OCI-LY7 (cell line): ENCODE results near the gene TDRD1. TPM values are rescaled to one million over a fixed set of nuclear protein-coding genes. Genes with fewer than 3 reads are reported as not detected.

Source experiments
- BruUV-seq: library from RNA; stranded (reverse); fragments of 400-500 nt; replicated peaks from 2 replicates; lab custom pipeline; 2021; lab: Mats Ljungman, UMichigan
- CTCF ChIA-PET: fragments of 300-600 bp; sonication (Branson Sonifier 250); formaldehyde crosslinking; loops from one replicate; lab custom pipeline; 2022; ENCODE audit warnings: antibody characterized with exemption; ENCODE audit not compliant: unreplicated experiment; lab: Charles Lee
- POLR2A ChIA-PET: fragments of 300-600 bp; sonication (Branson Sonifier 250); formaldehyde crosslinking; loops from one replicate; lab custom pipeline; 2022; ENCODE audit warnings: antibody characterized with exemption; lab: Charles Lee
- DNase-seq: peaks from one replicate; pipeline ENCODE4 v3.0.0-alpha.2; 2015; ENCODE audit warnings: low spot score
- H2AFZ ChIP-seq: fragments of 200-600 bp; sonication (generic), shearing (Covaris generic); 2 replicates; pipeline ENCODE4 v1.6.1; 2014; ENCODE audit warnings: mild to moderate bottlenecking, antibody characterized with exemption, low read length, moderate library complexity
- H3K27ac ChIP-seq: fragments of 200-600 bp; sonication (generic); 2 replicates; pipeline ENCODE4 v1.5.1; 2014; ENCODE audit warnings: mixed run types, low read depth, mild to moderate bottlenecking, moderate library complexity, low read length, inconsistent platforms; ENCODE audit not compliant: poor library complexity, severe bottlenecking
- H3K36me3 ChIP-seq: fragments of 200-600 bp; sonication (generic); 2 replicates; pipeline ENCODE4 v1.6.1; 2014; ENCODE audit warnings: mild to moderate bottlenecking, antibody characterized with exemption, low read length, moderate library complexity, mixed read lengths; ENCODE audit not compliant: insufficient read depth
- H3K4me1 ChIP-seq: fragments of 200-600 bp; sonication (generic); 2 replicates; pipeline ENCODE4 v1.5.1; 2014; ENCODE audit warnings: mild to moderate bottlenecking, low read length; ENCODE audit not compliant: insufficient read depth, poor library complexity, severe bottlenecking
- H3K4me2 ChIP-seq: fragments of 200-600 bp; sonication (generic); 2 replicates; pipeline ENCODE4 v1.6.1; 2014; ENCODE audit warnings: mild to moderate bottlenecking, low read length
- H3K4me3 ChIP-seq: fragments of 200-600 bp; sonication (generic); 2 replicates; pipeline ENCODE4 v1.5.1; 2014; ENCODE audit warnings: mild to moderate bottlenecking, low read depth, low read length; ENCODE audit not compliant: poor library complexity, severe bottlenecking
- H3K79me2 ChIP-seq: fragments of 200-600 bp; sonication (generic); 2 replicates; pipeline ENCODE4 v1.6.1; 2016; ENCODE audit warnings: low read depth, mild to moderate bottlenecking, low read length, moderate library complexity, mixed read lengths; ENCODE audit not compliant: insufficient read depth
- H3K9me2 ChIP-seq: fragments of 200-600 bp; sonication (generic); 2 replicates; pipeline ENCODE4 v1.6.1; 2016; ENCODE audit warnings: mild to moderate bottlenecking, low read length, mixed read lengths; ENCODE audit not compliant: insufficient read depth
- H3K9me3 ChIP-seq: fragments of 200-600 bp; sonication (generic); 2 replicates; pipeline ENCODE4 v1.6.1; 2014; ENCODE audit warnings: mild to moderate bottlenecking, mixed run types, low read length, mixed read lengths
- H4K20me1 ChIP-seq: fragments of 200-600 bp; sonication (generic); 2 replicates; pipeline ENCODE4 v1.6.1; 2014; ENCODE audit warnings: mild to moderate bottlenecking, antibody characterized with exemption, low read length, moderate library complexity, mixed read lengths; ENCODE audit not compliant: insufficient read depth
- EZH2phosphoT487 ChIP-seq: fragments of 200-600 bp; sonication (generic); IDR thresholded peaks from 2 replicates; pipeline ENCODE4 v1.6.1; 2018; ENCODE audit warnings: low read depth, borderline replicate concordance, mild to moderate bottlenecking, mixed run types, antibody characterized with exemption, low read length, moderate library complexity, mixed read lengths
- intact Hi-C: fragments of 100-400 bp; cut with micrococcal nuclease; formaldehyde crosslinking; loops from one replicate; pipeline ENCODE4 v1.10.0; 2022; ENCODE audit not compliant: unreplicated experiment
- total RNA-seq, 2 experiments: library from RNA; depleted of rRNA in 1 of 2; stranded (reverse); fragments of >200 nt in 1 of 2; shearing (Covaris generic) in 1 of 2; gene quantifications; 2 replicates each; pipeline ENCODE4 v1.2.3, GENCODE V29; 2014 to 2022
- TF ChIP-seq, protein P1 (sequence below): fragments of 200-600 bp; sonication (generic); conservative IDR thresholded peaks from 2 replicates; pipeline ENCODE4 v1.5.1; 2014; ENCODE audit warnings: mild to moderate bottlenecking, antibody characterized with exemption, low read length, moderate library complexity, mixed read lengths

Gene TDRD1
- total RNA-seq, 2 experiments from 2014 or later, result not detected

DNA sequence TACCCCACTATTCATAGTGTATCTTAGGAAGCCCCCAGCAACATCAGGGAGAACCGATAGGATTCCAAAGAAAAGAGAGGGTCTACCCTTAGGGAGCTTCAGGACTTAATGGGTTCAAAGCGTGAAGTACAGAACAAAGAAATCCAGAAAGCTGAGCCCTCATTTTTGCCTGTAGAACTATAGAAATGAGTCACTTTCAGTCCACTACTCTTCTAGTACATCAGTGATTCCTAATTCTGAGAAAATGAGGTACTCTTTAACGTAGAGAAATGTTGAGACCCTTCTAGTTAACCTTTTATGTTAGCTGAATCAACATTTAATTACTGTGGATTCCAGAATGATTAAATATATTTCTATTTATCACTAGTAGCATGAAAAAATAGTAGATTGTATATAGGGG, 1.8 kb downstream of the TDRD1 start:
- H3K4me1 ChIP-seq, result no peaks in the 10 kb centered on the region
- no peak overlapping the region for H3K4me2 ChIP-seq
- no peak for TF ChIP-seq EZH2phosphoT487
- TF ChIP-seq, protein P1, sequence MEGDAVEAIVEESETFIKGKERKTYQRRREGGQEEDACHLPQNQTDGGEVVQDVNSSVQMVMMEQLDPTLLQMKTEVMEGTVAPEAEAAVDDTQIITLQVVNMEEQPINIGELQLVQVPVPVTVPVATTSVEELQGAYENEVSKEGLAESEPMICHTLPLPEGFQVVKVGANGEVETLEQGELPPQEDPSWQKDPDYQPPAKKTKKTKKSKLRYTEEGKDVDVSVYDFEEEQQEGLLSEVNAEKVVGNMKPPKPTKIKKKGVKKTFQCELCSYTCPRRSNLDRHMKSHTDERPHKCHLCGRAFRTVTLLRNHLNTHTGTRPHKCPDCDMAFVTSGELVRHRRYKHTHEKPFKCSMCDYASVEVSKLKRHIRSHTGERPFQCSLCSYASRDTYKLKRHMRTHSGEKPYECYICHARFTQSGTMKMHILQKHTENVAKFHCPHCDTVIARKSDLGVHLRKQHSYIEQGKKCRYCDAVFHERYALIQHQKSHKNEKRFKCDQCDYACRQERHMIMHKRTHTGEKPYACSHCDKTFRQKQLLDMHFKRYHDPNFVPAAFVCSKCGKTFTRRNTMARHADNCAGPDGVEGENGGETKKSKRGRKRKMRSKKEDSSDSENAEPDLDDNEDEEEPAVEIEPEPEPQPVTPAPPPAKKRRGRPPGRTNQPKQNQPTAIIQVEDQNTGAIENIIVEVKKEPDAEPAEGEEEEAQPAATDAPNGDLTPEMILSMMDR, result no peak
- H2AFZ ChIP-seq, result no peak overlapping the region
- H3K36me3 ChIP-seq, result no peaks in the 10 kb centered on the region
- intact Hi-C loops, result no loop called here
- no peaks in the 10 kb centered on the region for H3K79me2 ChIP-seq
- no peak overlapping the region for H3K4me3 ChIP-seq
- CTCF ChIA-PET, result no interaction called here
- H4K20me1 ChIP-seq, result no peaks in the 10 kb centered on the region
- no TSS peak for BruUV-seq
- no peaks in the 10 kb centered on the region for H3K9me2 ChIP-seq
- H3K27ac ChIP-seq, result no peak overlapping the region
- POLR2A ChIA-PET, result interaction anchor here (0.6 kb wide), 2 partner anchors 12 to 76 kb away, joined by 3 to 4 read pairs; no protein-coding TSS in a partner anchor
- DNase-seq, result no peak
- H3K9me3 ChIP-seq, result no peaks in the 10 kb centered on the region

DNA sequence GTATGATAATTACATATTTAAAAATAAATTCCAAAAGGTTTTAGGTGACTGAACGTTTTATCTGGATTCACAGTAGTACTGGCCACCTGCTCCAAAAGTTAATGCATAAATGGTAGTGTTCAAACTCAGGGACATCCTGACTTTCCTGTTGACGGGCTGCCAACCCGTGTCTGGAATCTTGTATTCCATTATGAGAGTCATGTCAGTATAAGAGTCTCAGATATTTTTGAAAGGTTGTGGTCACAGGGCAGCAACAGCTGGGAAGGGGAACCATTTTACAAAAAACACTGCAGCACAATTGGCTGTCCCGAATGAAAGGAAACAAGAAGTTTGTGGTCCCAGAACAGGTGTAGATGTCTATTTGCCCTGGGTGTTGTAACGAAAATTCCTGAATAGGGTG, 2.8 kb downstream of the TDRD1 start:
- H3K36me3 ChIP-seq, result no peaks in the 10 kb centered on the region

DNA sequence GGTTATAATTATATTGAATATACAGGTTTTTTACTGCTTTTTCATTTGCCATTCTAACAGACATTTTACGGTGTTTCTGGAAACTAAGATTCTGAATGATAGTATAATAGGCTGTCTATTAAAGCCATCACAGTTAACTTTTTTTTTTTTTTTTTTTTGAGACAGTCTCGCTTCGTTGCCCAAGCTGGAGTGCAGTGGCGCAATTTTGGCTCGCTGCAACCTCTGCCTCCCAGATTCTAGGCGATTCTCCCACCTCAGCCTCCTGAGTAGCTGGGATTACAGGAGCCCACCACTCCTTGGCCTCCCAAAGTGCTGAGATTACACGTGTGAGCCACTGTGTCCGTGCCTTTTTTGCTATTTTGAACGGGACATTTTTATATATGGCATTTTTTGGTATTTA, 4.4 kb downstream of the TDRD1 start:
- ChIA-PET POLR2A (interaction anchor here (0.6 to 1.0 kb wide), 2 partner anchors 8 to 54 kb away, joined by 4 read pairs; no protein-coding TSS in a partner anchor), CTCF (no interaction called here)
- intact Hi-C loops, result no loop called here
- no TSS peak for BruUV-seq
- Histone ChIP-seq H3K36me3 (no peaks in the 10 kb centered on the region), H3K4me2 (no peak overlapping the region), H3K9me3 (no peaks in the 10 kb centered on the region), H3K4me1 (peaks cover 8% of the 10 kb centered on the region), H2AFZ (no peak overlapping the region), H3K4me3 (no peak overlapping the region), H3K79me2 (no peaks in the 10 kb centered on the region), H3K27ac (no peak overlapping the region), H4K20me1 (no peaks in the 10 kb centered on the region), H3K9me2 (no peaks in the 10 kb centered on the region)
- DNase-seq, result no peak
- TF ChIP-seq EZH2phosphoT487, result no peak
- TF ChIP-seq, protein P1, result no peak

More for the DNA sequence above, 2.8 kb downstream of the TDRD1 start:
- Histone ChIP-seq H2AFZ (no peak overlapping the region), H3K4me3 (no peak overlapping the region), H3K79me2 (no peaks in the 10 kb centered on the region), H4K20me1 (no peaks in the 10 kb centered on the region), H3K9me3 (no peaks in the 10 kb centered on the region), H3K4me2 (no peak overlapping the region), H3K9me2 (no peaks in the 10 kb centered on the region), H3K27ac (no peak overlapping the region), H3K4me1 (no peaks in the 10 kb centered on the region)
- ChIA-PET POLR2A (no interaction called here), CTCF (no interaction called here)
- no TSS peak for BruUV-seq
- TF ChIP-seq EZH2phosphoT487, result no peak
- TF ChIP-seq, protein P1, result no peak
- intact Hi-C loops, result no loop called here
- no peak for DNase-seq
